Fibroblast of peridontal ligament (primary cell): ENCODE results near the gene KRT32.
A peak's percentile ranks its signal among the peaks of the same experiment; 100 is the strongest.

Source experiments
- DNase-seq: peaks from one replicate; pipeline ENCODE4 v3.0.0-alpha.2; 2010; ENCODE audit errors: extremely low read depth

The KRT32 gene

DNA sequence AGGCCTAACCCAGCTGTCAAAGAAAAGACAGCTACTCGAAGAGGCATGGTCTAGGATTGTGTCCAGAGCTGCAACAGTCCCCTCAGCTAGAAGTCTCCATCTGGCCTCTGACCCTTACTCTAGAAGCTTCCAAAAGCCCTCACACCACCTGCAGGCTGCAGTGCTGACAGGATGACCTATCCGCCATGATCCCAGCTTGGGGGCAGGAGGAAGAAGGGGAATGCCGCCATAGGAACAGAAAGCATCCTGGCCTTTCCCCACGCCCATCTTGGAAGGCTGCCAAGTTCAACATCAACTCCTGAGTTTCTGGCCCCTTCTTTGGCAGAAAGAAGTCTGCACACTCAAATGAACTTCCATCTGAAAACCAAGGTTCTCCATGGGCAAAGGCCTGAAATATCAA is 25.6 kb upstream of the KRT32 start:
- DNase-seq = peak; percentile 27

- peak; percentile 46 for DNase-seq
Observed at GRCh38 chr17:41492351-41492750, 25.2 kb upstream of the KRT32 start.

DNA sequence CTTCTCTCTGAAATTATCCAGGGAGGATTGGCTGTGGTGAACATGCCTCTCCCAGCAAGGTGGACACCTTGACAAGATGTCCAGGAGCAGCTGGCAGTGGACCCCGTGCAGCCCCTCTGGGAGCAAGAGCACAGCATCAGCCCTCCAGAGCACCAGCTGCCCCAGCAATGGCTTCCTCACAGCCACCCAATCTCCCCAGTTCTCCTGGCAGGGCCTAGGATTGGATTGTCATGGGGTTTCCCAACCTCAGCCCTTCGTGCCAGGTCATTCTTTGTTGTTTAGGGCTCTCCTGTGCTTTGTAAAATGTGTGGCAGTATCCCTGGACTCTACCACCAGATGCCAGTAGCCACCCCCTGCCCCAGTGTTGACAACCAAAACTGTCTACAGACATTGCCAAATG is 24.3 kb upstream of the KRT32 start:
- DNase-seq = no peak

GRCh38 chr17:41490000-41490990 is 23.1 kb upstream of the KRT32 start:
- no peak for DNase-seq

GRCh38 chr17:41489531-41489930 is 22.3 kb upstream of the KRT32 start, which contains the start of gene KRT36:
KRT36 (minus strand) TSS chr17:41489910; CDS start chr17:41489864, 46 bp downstream.
- DNase-seq = no peak

- DNase-seq = no peak
Observed at GRCh38 chr17:41486809-41487530, 19.8 kb upstream of the KRT32 start.

DNA sequence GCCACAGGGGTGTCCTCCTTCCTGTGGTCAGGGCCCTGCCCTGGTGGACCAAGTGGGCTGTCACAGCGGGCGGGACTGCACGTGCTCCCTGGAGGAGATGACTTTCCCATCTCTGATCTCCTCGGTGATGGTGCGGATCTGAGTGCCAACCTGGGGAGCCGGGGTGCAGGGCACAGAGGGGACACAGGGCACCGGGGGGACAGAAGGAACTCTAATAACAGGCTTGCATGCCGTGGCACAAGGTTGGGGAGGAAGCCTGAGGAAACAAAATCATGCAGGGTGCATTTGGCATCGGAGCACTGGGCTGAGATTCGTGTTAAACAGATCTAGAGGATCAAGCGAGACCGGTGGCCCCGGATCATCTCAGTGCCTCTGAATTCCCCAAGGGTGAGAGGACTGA is 19.1 kb upstream of the KRT32 start:
- DNase-seq = no peak

GRCh38 chr17:41484920-41485904 is 18.0 kb upstream of the KRT32 start:
- no peak for DNase-seq

DNA sequence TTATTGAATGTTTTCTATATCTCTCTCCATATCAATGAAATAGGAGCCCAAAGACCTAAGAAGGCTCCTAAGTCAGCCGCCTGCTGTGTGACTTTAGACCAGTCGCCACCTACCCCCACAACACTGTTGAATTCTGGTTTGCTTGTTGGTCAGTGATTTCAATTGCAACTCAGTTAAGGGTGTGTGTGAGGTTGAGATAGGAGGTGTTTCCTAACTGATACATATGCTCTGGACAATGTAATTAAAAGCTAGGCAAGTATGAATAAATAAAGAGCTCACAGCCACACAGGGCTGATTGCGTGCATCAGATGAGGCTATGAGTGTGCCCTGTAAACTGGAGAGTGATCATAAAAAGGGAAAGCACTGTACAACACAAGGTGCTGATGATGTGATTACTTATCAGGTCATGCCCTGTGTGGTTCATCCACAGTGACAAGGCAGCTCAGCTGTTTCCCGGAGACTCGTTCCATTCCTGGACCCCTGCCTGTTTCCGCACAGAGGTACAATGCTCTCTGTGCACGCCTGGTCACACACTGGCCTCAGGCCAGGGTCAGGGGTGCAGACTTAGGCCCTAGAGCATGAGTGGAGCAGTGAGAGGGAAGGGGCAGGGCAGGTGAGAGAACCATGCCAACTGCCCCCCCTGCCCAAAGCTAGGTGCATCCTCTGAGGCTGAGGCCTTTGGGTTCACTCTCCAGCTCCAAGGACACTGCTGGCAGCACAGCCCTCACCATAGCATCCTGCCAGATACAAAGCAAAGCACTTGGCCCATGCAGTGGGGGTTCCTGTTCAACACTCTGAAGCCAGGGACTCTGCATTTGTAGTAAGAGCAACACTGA is 17.0 kb upstream of the KRT32 start:
- no peak for DNase-seq

DNA sequence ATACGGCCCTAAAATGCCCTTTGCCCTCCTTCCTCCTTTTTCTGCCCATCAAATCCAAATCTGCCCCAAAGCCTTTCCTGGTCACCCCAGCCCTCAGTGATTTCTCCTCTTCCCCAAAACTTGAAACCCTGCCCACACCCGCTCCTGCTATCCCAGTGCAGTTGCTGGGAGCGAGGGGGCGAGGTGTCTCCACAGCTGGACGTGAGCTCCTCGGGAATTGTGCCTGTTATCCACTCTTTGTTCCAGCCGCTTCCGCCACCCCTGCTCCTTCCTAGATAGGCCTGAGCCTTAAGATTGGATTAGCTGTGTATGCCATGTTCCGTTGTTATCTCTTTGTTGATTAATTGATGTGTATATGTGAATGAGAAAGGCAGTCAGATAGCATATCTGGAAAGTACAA is 16.3 kb upstream of the KRT32 start:
- DNase-seq = no peak

GRCh38 chr17:41481036-41481435 is 13.8 kb upstream of the KRT32 start, which contains the start of gene KRT35:
KRT35 (minus strand) TSS chr17:41481151; CDS start chr17:41481097, 54 bp downstream.
- no peak for DNase-seq

GRCh38 chr17:41480581-41480980 is 13.4 kb upstream of the KRT32 start:
- DNase-seq = no peak

DNA sequence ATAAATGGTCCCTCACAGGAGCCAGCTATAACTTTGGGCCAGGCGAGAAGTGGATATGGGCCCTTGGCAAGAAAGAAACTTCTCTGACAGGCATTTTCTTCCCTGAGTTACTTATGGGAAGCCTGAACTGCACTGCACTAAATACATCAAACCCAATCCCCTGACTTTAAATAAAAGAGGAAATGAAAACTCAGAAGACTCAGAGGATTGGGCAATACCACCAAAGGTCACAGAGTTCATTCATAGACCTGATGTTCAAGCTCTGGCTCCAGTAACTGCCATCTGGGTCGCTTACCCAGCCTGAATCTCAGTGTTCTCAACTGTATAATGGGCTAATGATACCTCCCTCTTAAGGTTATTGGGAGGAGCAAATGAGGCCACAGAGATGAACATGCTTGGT is 12.9 kb upstream of the KRT32 start:
- DNase-seq = no peak

- no peak for DNase-seq
Observed at GRCh38 chr17:41478237-41478636, 11.1 kb upstream of the KRT32 start.

DNA sequence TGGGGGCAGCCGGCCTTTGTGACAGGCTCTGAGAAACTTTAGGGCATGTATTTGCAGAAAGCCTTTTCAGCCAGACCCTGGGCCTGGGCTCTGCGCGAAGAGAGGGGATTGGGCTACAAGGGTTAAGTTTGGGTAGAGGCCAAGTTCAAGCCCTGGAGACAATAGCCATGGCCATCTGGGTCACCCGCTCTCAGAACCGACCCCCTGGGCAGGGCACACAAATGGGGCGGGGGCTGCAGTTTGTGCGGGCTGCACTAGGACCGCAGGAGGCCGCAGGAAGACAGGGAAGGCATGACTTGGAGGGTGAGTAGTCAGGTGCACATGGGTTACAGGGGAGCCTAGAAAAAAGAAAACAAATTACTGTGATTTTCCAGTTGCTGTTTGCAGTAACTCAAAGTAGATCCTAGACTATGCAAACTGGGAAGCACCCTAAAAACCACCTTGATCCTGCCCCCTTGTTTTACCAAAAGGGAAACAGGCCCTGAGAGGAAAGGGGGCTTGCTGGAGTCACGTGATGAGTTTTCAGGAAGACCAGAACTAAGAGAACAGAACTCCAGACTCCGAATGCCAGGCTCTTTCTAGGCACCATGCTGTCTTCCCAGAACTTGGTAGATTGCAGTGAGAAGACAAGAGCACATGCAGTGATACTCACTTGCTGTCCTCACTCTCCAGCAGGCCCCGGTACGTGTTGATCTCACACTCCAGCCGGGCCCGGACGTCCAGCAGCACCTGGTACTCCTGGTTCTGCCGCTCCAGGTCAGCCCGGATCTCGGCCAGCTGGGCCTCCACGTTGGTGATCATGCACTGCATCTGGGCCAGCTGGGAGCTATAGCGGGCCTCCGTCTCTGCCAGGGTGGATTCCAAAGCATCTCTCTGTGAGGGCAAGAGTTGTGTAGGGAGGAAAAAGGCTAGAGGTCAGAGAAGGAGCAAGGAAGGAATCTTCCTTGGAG is 10.0 kb upstream of the KRT32 start:
- DNase-seq = no peak

DNA sequence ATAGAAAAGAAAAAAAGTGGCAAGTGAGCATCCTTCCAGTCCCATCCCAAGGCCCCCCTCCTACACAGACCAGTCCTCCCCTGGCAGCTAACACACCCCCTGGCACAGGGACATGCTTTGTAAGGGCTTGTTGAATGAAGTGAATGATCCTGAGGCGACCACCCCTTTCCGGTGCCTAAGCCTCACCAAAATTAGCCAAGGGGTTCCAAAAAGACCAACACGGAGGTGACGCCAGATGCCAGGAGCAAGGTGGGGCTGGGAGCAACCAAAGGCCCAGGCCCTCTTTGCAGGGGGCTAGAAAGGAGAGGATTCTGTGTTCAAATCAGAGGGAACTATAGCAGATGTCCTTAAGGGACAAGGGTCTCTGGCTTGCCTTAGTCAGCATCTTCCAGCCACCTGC is 8.2 kb upstream of the KRT32 start:
- DNase-seq = no peak

DNA sequence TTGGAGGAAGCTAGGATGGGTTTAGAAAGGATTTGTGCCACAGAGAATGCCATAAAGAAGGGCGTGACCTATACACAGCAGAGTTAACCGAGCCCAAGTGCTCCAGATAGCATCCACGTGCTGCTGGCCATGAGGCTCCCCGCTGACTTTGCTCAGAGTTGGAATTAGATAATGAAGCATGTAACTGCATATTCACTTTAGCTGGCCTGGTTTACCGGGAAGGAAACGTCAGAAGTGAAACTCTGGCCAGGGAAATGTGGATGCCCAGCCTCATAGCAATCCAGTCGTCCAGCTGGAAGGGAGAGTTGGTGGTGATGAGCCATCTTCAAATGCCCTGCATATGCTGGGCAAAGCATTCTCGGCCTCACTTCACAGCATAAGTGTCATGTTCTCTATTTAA is 7.7 kb upstream of the KRT32 start:
- no peak for DNase-seq

DNA sequence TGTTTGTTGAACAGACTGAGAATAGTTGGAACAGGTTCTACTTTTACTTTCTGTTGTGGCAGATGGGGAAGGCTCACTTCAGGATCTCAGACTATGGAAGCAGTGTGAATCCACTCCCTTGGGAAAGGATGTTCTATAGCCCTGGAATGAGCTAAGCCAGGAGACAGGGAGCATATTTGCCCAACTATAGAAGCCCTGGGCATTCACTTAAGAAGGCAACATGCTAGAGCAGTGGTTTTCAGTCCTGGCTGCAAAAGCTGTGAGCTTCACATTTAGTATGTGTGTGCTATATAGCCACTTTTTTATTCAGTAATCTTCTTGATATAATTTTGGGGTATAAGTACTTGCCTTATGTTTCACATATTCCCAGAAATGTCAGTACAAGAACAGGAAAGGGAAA is 1.2 kb upstream of the KRT32 start:
- DNase-seq = no peak

- peak; percentile 20 for DNase-seq
Observed at GRCh38 chr17:41467561-41467960, 375 bp upstream of the KRT32 start.
